Heart right ventricle (tissue), 16 donors: ENCODE data around the gene SGPP2. TPM values are rescaled to one million over a fixed set of nuclear protein-coding genes. Genes with fewer than 3 reads are reported as not detected.
A peak's percentile ranks its signal among the peaks of the same experiment; 100 is the strongest.

ENCODE experiments used
- ATAC-seq, 8 donors: fragments of 200-7000 bp; cut with Tn5 transposase; one replicate each; pipeline ENCODE4 v1.9.1; 2020; ENCODE audit warnings: mild to moderate bottlenecking in 8 of 8, moderate library complexity in 8 of 8, moderate number of reproducible peaks in 1 of 8
- DNase-seq, 2 donors: peaks; one replicate each; pipeline ENCODE4 v3.0.0-alpha.2; 2020
- H3K27ac ChIP-seq, 10 donors: fragments of 200-600 bp; sonication (generic) in 2 of 10; one replicate each; pipeline versions ENCODE4 v1.5.0 to v1.8.0; 2020 to 2022; ENCODE audit warnings: mild to moderate bottlenecking in 3 of 10
- H3K27me3 ChIP-seq, 7 donors: fragments of 200-600 bp; one replicate each; pipeline ENCODE4 v1.8.0; 2021 to 2022; ENCODE audit warnings: mild to moderate bottlenecking in 2 of 7
- H3K36me3 ChIP-seq, 9 donors: fragments of 200-600 bp; sonication (generic) in 1 of 9; one replicate each; pipeline versions ENCODE4 v1.5.0 to v1.8.0; 2020 to 2022; ENCODE audit warnings: mild to moderate bottlenecking in 2 of 9
- H3K4me1 ChIP-seq, 9 donors: fragments of 200-600 bp; sonication (generic) in 1 of 9; one replicate each; pipeline versions ENCODE4 v1.5.0 to v1.8.0; 2020 to 2022; ENCODE audit warnings: mild to moderate bottlenecking in 4 of 9
- H3K4me3 ChIP-seq, 10 donors: fragments of 200-600 bp; sonication (generic) in 2 of 10; one replicate each; pipeline versions ENCODE4 v1.5.0 to v1.8.0; 2020 to 2022; ENCODE audit warnings: mild to moderate bottlenecking in 7 of 10, moderate library complexity in 2 of 10
- H3K9me3 ChIP-seq, 11 donors: fragments of 200-600 bp in 10 of 11; sonication (generic) in 2 of 11; one replicate each; pipeline versions ENCODE4 v1.5.0 to v1.8.0; 2013 to 2022; ENCODE audit warnings: mild to moderate bottlenecking in 2 of 11, control low read depth in 1 of 11, moderate library complexity in 1 of 11
- WGBS, 2 donors: extraction: QIAGEN DNeasy Blood & Tissue Kit; methylation state at CpG; one replicate each; pipeline ENCODE4 v1.1.7; 2013; ENCODE audit warnings: inconsistent platforms in 1 of 2; 5-methylcytosine and 5-hydroxymethylcytosine counted together
- intact Hi-C, 10 donors: fragments of 100-400 bp; cut with DNase I; formaldehyde crosslinking; loops; one replicate each; pipeline versions ENCODE4 v1.11.1 to v1.14.2; 2022
- polyA plus RNA-seq, 2 donors: library from polyadenylated mRNA; stranded (reverse); fragments of 200-250 nt; gene quantifications; one replicate each; pipeline ENCODE4 v1.2.3, GENCODE V29; 2013
- total RNA-seq, 10 donors: library from RNA; stranded (reverse); fragmentation: NEBNext Ultra II Directional in 3 of 10; extraction: Animal tissue kit (Norgen Biotek cat#: 25700) in 3 of 10; gene quantifications; one replicate each; pipeline versions ENCODE4 v1.2.1 to v1.2.4, GENCODE V29; 2021 to 2023
- TF ChIP-seq, protein P1 (sequence below), 9 donors: fragments of 200-600 bp; sonication (generic) in 2 of 9; IDR thresholded peaks; one replicate each; pipeline versions ENCODE4 v1.5.0 to v1.8.0; 2021 to 2022; ENCODE audit warnings: antibody characterized with exemption in 9 of 9, mild to moderate bottlenecking in 5 of 9, moderate library complexity in 1 of 9
- donor health status: Arrhythmogenic right ventricular cardiomyopathy.
- donor health status: ischemic (EF 13 %, LVEDD 7.1; RV severe dilation, severe dysfunction).
- donor health status: healthy with polysubstance abuse.
- donor health status: DM: no; HTN: yes; CAD: no.
- donor health status: DM: no; HTN: no; CAD: no.
- donor health status: ischemic (EF 25% LVEDD 6.9; RV normal size, moderate dysfunction).
- donor health status: ischemic (EF 25% LVEDD 5.7; RV mildly dilated, moderate dysfunction).
- donor health status: healthy.
- donor health status: DM: yes; HTN: yes; CAD: no.
- donor health status: Ischemic cardiomyopathy.
- donor health status: ischemic (EF 35%, LVEDD 5.7; RV mildly dilated, moderate dysfunction).
- donor health status: nonischemic (EF 11% LVEDD 7.7; RV severe dilation, severe dysfunction).
- donor health status: DM: yes; HTN: yes; CAD: no.
- donor health status: PGD.
- donor health status: ischemic (EF 29% LVEDD 5.4; RV normal size, mild dysfunction).
- donor health status: nonischemic (EF 23%, LVEDD 6.1; RV moderate dilation, normal function).

Gene SGPP2
- total and polyA plus RNA-seq, 12 donors: 0.54 to 34.4 (median 5.7) TPM

- peaks cover 0 to 33% (median 10%) of the 10 kb centered on the region in 9 donors for H3K4me1 ChIP-seq
- TF ChIP-seq, protein P1, sequence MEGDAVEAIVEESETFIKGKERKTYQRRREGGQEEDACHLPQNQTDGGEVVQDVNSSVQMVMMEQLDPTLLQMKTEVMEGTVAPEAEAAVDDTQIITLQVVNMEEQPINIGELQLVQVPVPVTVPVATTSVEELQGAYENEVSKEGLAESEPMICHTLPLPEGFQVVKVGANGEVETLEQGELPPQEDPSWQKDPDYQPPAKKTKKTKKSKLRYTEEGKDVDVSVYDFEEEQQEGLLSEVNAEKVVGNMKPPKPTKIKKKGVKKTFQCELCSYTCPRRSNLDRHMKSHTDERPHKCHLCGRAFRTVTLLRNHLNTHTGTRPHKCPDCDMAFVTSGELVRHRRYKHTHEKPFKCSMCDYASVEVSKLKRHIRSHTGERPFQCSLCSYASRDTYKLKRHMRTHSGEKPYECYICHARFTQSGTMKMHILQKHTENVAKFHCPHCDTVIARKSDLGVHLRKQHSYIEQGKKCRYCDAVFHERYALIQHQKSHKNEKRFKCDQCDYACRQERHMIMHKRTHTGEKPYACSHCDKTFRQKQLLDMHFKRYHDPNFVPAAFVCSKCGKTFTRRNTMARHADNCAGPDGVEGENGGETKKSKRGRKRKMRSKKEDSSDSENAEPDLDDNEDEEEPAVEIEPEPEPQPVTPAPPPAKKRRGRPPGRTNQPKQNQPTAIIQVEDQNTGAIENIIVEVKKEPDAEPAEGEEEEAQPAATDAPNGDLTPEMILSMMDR (IDR thresholded peaks at IDR 0.05): no peak
- DNase-seq (peak in 1 of 2 donors; percentile 47), ATAC-seq (peak; percentile 77 to 92 (median 88))
- no peaks in the 10 kb centered on the region for H3K9me3 ChIP-seq
- H3K36me3 ChIP-seq: no peaks in the 10 kb centered on the region
- H3K4me3 ChIP-seq: no peak overlapping the region
- WGBS, 2 donors: 35 to 52% methylated on average over 8 of the region's 8 CpGs
- peak overlapping the region in 4 of 10 donors; percentile 28 to 60 (median 42) for H3K27ac ChIP-seq
- intact Hi-C loops: no loop called here
- no peaks in the 10 kb centered on the region for H3K27me3 ChIP-seq
Measured at GRCh38 chr2:222448748-222449181, 24.4 kb downstream of the SGPP2 start.

GRCh38 chr2:222450021-222450420 lies 25.7 kb downstream of the SGPP2 start:
- intact Hi-C loops: loop anchor here in 2 of 10 donors (10.0 kb wide), 2 partner anchors 125 to 1355 kb away; a partner anchor contains a TSS
- ATAC-seq (no peak), DNase-seq (no peak)
- Histone ChIP-seq H3K27ac (no peak overlapping the region), H3K4me3 (no peak overlapping the region), H3K4me1 (peaks cover 0 to 33% (median 10%) of the 10 kb centered on the region in 9 donors), H3K27me3 (no peaks in the 10 kb centered on the region), H3K36me3 (no peaks in the 10 kb centered on the region), H3K9me3 (no peaks in the 10 kb centered on the region)
- WGBS, 2 donors: 66 to 67% methylated on average over 2 of the region's 2 CpGs
- TF ChIP-seq, protein P1 (IDR thresholded peaks at IDR 0.05): no peak

DNA sequence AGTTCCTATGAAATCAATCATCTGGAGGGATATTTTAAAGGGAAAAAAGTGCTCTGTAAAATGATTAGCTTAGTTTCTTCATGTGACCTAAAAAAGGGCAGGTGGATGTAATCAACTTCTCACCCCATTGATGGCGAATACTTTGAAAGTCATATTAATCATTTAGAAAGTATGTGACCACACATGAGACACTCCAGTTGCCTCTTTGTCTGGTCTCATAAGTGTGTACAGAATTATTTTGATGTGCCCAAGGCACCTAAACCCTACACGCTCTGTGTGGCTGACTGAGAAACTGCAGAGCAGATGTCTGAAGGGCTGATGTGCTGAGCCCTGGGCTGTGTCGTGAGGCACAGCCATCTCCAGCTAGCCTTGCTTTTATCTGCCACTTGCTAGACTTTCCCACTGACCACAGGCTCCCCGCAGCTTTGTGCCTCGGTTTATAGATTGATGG lies 26.9 kb downstream of the SGPP2 start:
- H3K27me3 ChIP-seq: no peaks in the 10 kb centered on the region
- H3K36me3 ChIP-seq: no peaks in the 10 kb centered on the region
- TF ChIP-seq, protein P1 (IDR thresholded peaks at IDR 0.05): no peak
- no peak overlapping the region for H3K27ac ChIP-seq
- ATAC-seq (peak in 2 of 8 donors; percentile 46 to 47), DNase-seq (no peak)
- intact Hi-C loops: loop anchor here in 2 of 10 donors (10.0 kb wide), 2 partner anchors 126 to 1356 kb away; a partner anchor contains a TSS
- 62 to 66% methylated on average over 5 of the region's 5 CpGs for WGBS, 2 donors
- no peak overlapping the region for H3K4me3 ChIP-seq
- peaks cover 0 to 33% (median 10%) of the 10 kb centered on the region in 9 donors for H3K4me1 ChIP-seq
- H3K9me3 ChIP-seq: no peaks in the 10 kb centered on the region

- ATAC-seq (peak in 1 of 8 donors; percentile 38), DNase-seq (no peak)
- TF ChIP-seq, protein P1 (IDR thresholded peaks at IDR 0.05): no peak
- H3K9me3 ChIP-seq: no peaks in the 10 kb centered on the region
- no peaks in the 10 kb centered on the region for H3K27me3 ChIP-seq
- intact Hi-C loops: loop anchor here in 2 of 10 donors (10.0 kb wide), 2 partner anchors 128 to 1358 kb away; a partner anchor contains a TSS
- H3K36me3 ChIP-seq: no peaks in the 10 kb centered on the region
- H3K4me3 ChIP-seq: no peak overlapping the region
- H3K4me1 ChIP-seq: peaks cover 0 to 24% (median 10%) of the 10 kb centered on the region in 9 donors
- 67 to 68% methylated on average over 3 of the region's 3 CpGs for WGBS, 2 donors
- H3K27ac ChIP-seq: no peak overlapping the region
Measured at GRCh38 chr2:222452422-222452950, 28.1 kb downstream of the SGPP2 start.
